Trophoblast cell (in vitro differentiated cells and primary cell): ENCODE measurements around the gene FOXD4L6.
"Not testable (repeated sequence)": the region's sequence is repeated elsewhere in the genome, so short reads cannot be mapped to it uniquely, and the experiment has no call there.

ENCODE experiments used
- DNase-seq, 2 donors: peaks; one replicate each; pipeline ENCODE4 v3.0.0-alpha.2; 2016
- H2AFZ ChIP-seq: 2 replicates; pipeline ENCODE4 v1.6.1; 2013; ENCODE audit warnings: low read length, moderate library complexity, mild to moderate bottlenecking; ENCODE audit not compliant: insufficient read depth, poor library complexity
- H2AK5ac ChIP-seq: 2 replicates; pipeline ENCODE4 v1.6.1; 2013; ENCODE audit warnings: mild to moderate bottlenecking, low read length
- H2BK120ac ChIP-seq: 2 replicates; pipeline ENCODE4 v1.6.1; 2013; ENCODE audit warnings: low read length, mild to moderate bottlenecking, moderate library complexity; ENCODE audit not compliant: insufficient read depth, poor library complexity
- H2BK12ac ChIP-seq: 2 replicates; pipeline ENCODE4 v1.6.1; 2013; ENCODE audit warnings: mild to moderate bottlenecking, low read length, moderate library complexity
- H2BK5ac ChIP-seq: 2 replicates; pipeline ENCODE4 v1.6.1; 2013; ENCODE audit warnings: low read length, low read depth, moderate library complexity, mild to moderate bottlenecking; ENCODE audit not compliant: poor library complexity
- H3K14ac ChIP-seq: 2 replicates; pipeline ENCODE4 v1.6.1; 2013; ENCODE audit warnings: mild to moderate bottlenecking, low read length
- H3K18ac ChIP-seq: 2 replicates; pipeline ENCODE4 v1.6.1; 2013; ENCODE audit warnings: mild to moderate bottlenecking, low read length
- H3K23ac ChIP-seq: 2 replicates; pipeline ENCODE4 v1.6.1; 2013; ENCODE audit warnings: low read length
- H3K27ac ChIP-seq: 2 replicates; pipeline ENCODE4 v1.5.1; 2013; ENCODE audit warnings: low read depth, mild to moderate bottlenecking, inconsistent platforms, low read length, moderate library complexity
- H3K27me3 ChIP-seq: 2 replicates; pipeline ENCODE4 v1.6.1; 2013; ENCODE audit warnings: inconsistent platforms, mild to moderate bottlenecking, low read length, moderate library complexity; ENCODE audit not compliant: insufficient read depth
- H3K36me3 ChIP-seq, 2 experiments: 1 replicate in 1 of 2; 2 replicates in 1 of 2; pipeline ENCODE4 v1.6.1; 2013; ENCODE audit warnings: low read length in 2 of 2, mild to moderate bottlenecking in 2 of 2, moderate library complexity in 1 of 2; ENCODE audit not compliant: insufficient read depth in 2 of 2, control insufficient read depth in 1 of 2
- H3K4ac ChIP-seq: 2 replicates; pipeline ENCODE4 v1.6.1; 2013; ENCODE audit warnings: low read depth, mild to moderate bottlenecking, low read length, moderate library complexity
- H3K4me1 ChIP-seq, 2 experiments: 1 replicate in 1 of 2; 2 replicates in 1 of 2; pipeline ENCODE4 v1.6.1; 2013; ENCODE audit warnings: low read length in 2 of 2, mild to moderate bottlenecking in 2 of 2, moderate library complexity in 1 of 2; ENCODE audit not compliant: insufficient read depth in 2 of 2, control insufficient read depth in 1 of 2
- H3K4me2 ChIP-seq: 2 replicates; pipeline ENCODE4 v1.6.1; 2013; ENCODE audit warnings: inconsistent platforms, mild to moderate bottlenecking, low read length, moderate library complexity
- H3K4me3 ChIP-seq: 2 replicates; pipeline ENCODE4 v1.5.1; 2013; ENCODE audit warnings: mild to moderate bottlenecking, low read depth, low read length, inconsistent platforms
- H3K79me1 ChIP-seq: one replicate; pipeline ENCODE4 v1.6.1; 2013; ENCODE audit warnings: low read length
- H3K79me2 ChIP-seq: 2 replicates; pipeline ENCODE4 v1.6.1; 2013; ENCODE audit warnings: low read length, mild to moderate bottlenecking; ENCODE audit not compliant: control insufficient read depth, insufficient read depth, poor library complexity
- H3K9ac ChIP-seq: 2 replicates; pipeline ENCODE4 v1.6.1; 2013; ENCODE audit warnings: mild to moderate bottlenecking, low read length
- H3K9me3 ChIP-seq: 2 replicates; pipeline ENCODE4 v1.6.1; 2013; ENCODE audit warnings: low read depth, mild to moderate bottlenecking, control low read depth, inconsistent platforms, low read length; ENCODE audit not compliant: insufficient read depth
- H4K12ac ChIP-seq: 2 replicates; pipeline ENCODE4 v1.6.1; 2013; ENCODE audit warnings: low read depth, mild to moderate bottlenecking, low read length, moderate library complexity
- H4K8ac ChIP-seq: 2 replicates; pipeline ENCODE4 v1.6.1; 2013; ENCODE audit warnings: low read depth, mild to moderate bottlenecking, low read length, moderate library complexity
- H4K91ac ChIP-seq: one replicate; pipeline ENCODE4 v1.6.1; 2013; ENCODE audit warnings: low read depth, mild to moderate bottlenecking, low read length, moderate library complexity
- WGBS: extraction: QIAGEN DNeasy Blood & Tissue Kit; methylation state at CpG from one replicate; pipeline ENCODE4 v1.1.7; 2013; ENCODE audit warnings: missing lambda C conversion rate; ENCODE audit not compliant: insufficient read length, insufficient coverage; ENCODE audit errors: extremely low coverage; 5-methylcytosine and 5-hydroxymethylcytosine counted together

Gene FOXD4L6

GRCh38 chr9:41119311-41119710 is 9.2 kb downstream of the FOXD4L6 start:
- H2AFZ ChIP-seq, H3K4me1 ChIP-seq, H2BK12ac ChIP-seq, H3K4me2 ChIP-seq, H3K79me1 ChIP-seq, H2BK5ac ChIP-seq, H4K8ac ChIP-seq, DNase-seq, H3K9me3 ChIP-seq, H3K4ac ChIP-seq, H4K12ac ChIP-seq, H3K27me3 ChIP-seq, H3K23ac ChIP-seq, H3K9ac ChIP-seq, H3K36me3 ChIP-seq, H3K14ac ChIP-seq, H3K27ac ChIP-seq, H3K79me2 ChIP-seq, H4K91ac ChIP-seq, H3K4me3 ChIP-seq, H3K18ac ChIP-seq, H2BK120ac ChIP-seq, H2AK5ac ChIP-seq: not testable (repeated sequence)
- WGBS = no CpG with 5 or more reads among the region's 7 CpGs

- not testable (repeated sequence) for H4K8ac ChIP-seq, H4K12ac ChIP-seq, H3K79me1 ChIP-seq, H3K18ac ChIP-seq, H3K27ac ChIP-seq, H3K27me3 ChIP-seq, H3K23ac ChIP-seq, H3K9ac ChIP-seq, H4K91ac ChIP-seq, H2BK120ac ChIP-seq, H2AK5ac ChIP-seq, H3K36me3 ChIP-seq, H2BK5ac ChIP-seq, H2BK12ac ChIP-seq, H3K9me3 ChIP-seq, H3K14ac ChIP-seq, H2AFZ ChIP-seq, H3K4ac ChIP-seq, H3K79me2 ChIP-seq, H3K4me1 ChIP-seq, DNase-seq, H3K4me3 ChIP-seq, H3K4me2 ChIP-seq
- WGBS = no CpG with 5 or more reads among the region's 14 CpGs
Measured at GRCh38 chr9:41113348-41113747, 15.1 kb downstream of the FOXD4L6 start.

- not testable (repeated sequence) for H3K27me3 ChIP-seq, H3K9ac ChIP-seq
- no CpG with 5 or more reads among the region's 12 CpGs for WGBS
Measured at GRCh38 chr9:41111414-41111813, 17.1 kb downstream of the FOXD4L6 start.

GRCh38 chr9:41110913-41111312 is 17.6 kb downstream of the FOXD4L6 start:
- H2AFZ ChIP-seq, H3K4ac ChIP-seq, H3K4me1 ChIP-seq, H3K4me3 ChIP-seq, H3K36me3 ChIP-seq, H3K79me1 ChIP-seq, H4K12ac ChIP-seq, H3K9me3 ChIP-seq, H2BK12ac ChIP-seq, H4K91ac ChIP-seq, DNase-seq, H3K79me2 ChIP-seq, H2BK120ac ChIP-seq, H3K27me3 ChIP-seq, H3K9ac ChIP-seq, H2AK5ac ChIP-seq, H4K8ac ChIP-seq, H3K27ac ChIP-seq, H3K4me2 ChIP-seq, H2BK5ac ChIP-seq, H3K23ac ChIP-seq, H3K18ac ChIP-seq, H3K14ac ChIP-seq: not testable (repeated sequence)
- WGBS = no CpG with 5 or more reads among the region's 10 CpGs

More at GRCh38 chr9:41111414-41111813, 17.1 kb downstream of the FOXD4L6 start:
- H2BK120ac ChIP-seq, H4K12ac ChIP-seq, H3K23ac ChIP-seq, H3K4me3 ChIP-seq, H3K27ac ChIP-seq, H4K8ac ChIP-seq, H4K91ac ChIP-seq, H2AFZ ChIP-seq, H3K79me1 ChIP-seq, H3K14ac ChIP-seq, H3K4ac ChIP-seq, H3K4me1 ChIP-seq, DNase-seq, H2BK12ac ChIP-seq, H3K79me2 ChIP-seq, H2AK5ac ChIP-seq, H3K4me2 ChIP-seq, H3K9me3 ChIP-seq, H2BK5ac ChIP-seq, H3K18ac ChIP-seq, H3K36me3 ChIP-seq: not testable (repeated sequence)
